Lung (tissue), 12 donors: ENCODE data around the gene UCHL5. TPM values are rescaled to one million over a fixed set of nuclear protein-coding genes. Genes with fewer than 3 reads are reported as not detected.

Source experiments
- ATAC-seq: fragments of 200-7000 bp; cut with Tn5 transposase; one replicate; pipeline ENCODE4 v1.9.1; 2020; ENCODE audit warnings: moderate number of reproducible peaks; ENCODE audit not compliant: insufficient read depth, low FRiP score
- DNase-seq, 3 donors: peaks; one replicate each; pipeline ENCODE4 v3.0.0-alpha.2; 2013 to 2017
- H3K27ac ChIP-seq, 2 donors: one replicate each; pipeline ENCODE4 v1.5.1; 2013; ENCODE audit warnings: mild to moderate bottlenecking in 2 of 2, moderate library complexity in 2 of 2, control low read depth in 1 of 2, inconsistent platforms in 1 of 2, low read depth in 1 of 2, low read length in 1 of 2
- H3K27me3 ChIP-seq, 3 donors: one replicate each; pipeline ENCODE4 v1.5.1; 2013; ENCODE audit warnings: low read length in 2 of 3; ENCODE audit not compliant: control insufficient read depth in 3 of 3, insufficient read depth in 3 of 3
- H3K36me3 ChIP-seq, 4 donors: one replicate each; pipeline ENCODE4 v1.5.1; 2013; ENCODE audit warnings: low read length in 4 of 4, mild to moderate bottlenecking in 1 of 4, moderate library complexity in 1 of 4; ENCODE audit not compliant: control insufficient read depth in 4 of 4, insufficient read depth in 4 of 4
- H3K4me1 ChIP-seq, 5 donors: one replicate each; pipeline ENCODE4 v1.5.1; 2013; ENCODE audit warnings: low read length in 5 of 5, mild to moderate bottlenecking in 2 of 5, moderate library complexity in 1 of 5; ENCODE audit not compliant: control insufficient read depth in 5 of 5, insufficient read depth in 5 of 5
- H3K4me3 ChIP-seq: one replicate; pipeline ENCODE4 v1.5.1; 2013; ENCODE audit warnings: mild to moderate bottlenecking, control low read depth, moderate library complexity
- H3K9ac ChIP-seq, 2 donors: one replicate each; pipeline ENCODE4 v1.5.1; 2013; ENCODE audit warnings: low read length in 2 of 2, control low read depth in 1 of 2; ENCODE audit not compliant: insufficient read depth in 1 of 2
- H3K9me3 ChIP-seq, 4 donors: one replicate each; pipeline ENCODE4 v1.5.1; 2013; ENCODE audit warnings: low read length in 3 of 4, mild to moderate bottlenecking in 1 of 4, moderate library complexity in 1 of 4; ENCODE audit not compliant: control insufficient read depth in 4 of 4, insufficient read depth in 3 of 4
- CTCF ChIP-seq: IDR thresholded peaks from 2 replicates; pipeline ENCODE4 v1.5.1; 2012; ENCODE audit warnings: mild to moderate bottlenecking; ENCODE audit errors: control extremely low read depth, extremely low read depth
- WGBS, 2 donors: extraction: QIAGEN DNeasy Blood & Tissue Kit; methylation state at CpG; one replicate each; pipeline ENCODE4 v1.1.7; 2013; 5-methylcytosine and 5-hydroxymethylcytosine counted together
- polyA plus RNA-seq, 2 donors: library from polyadenylated mRNA; stranded (reverse); fragments of 200-250 nt; gene quantifications; one replicate each; pipeline ENCODE4 v1.2.1, GENCODE V29; 2013
- total RNA-seq, 2 donors: library from RNA; depleted of rRNA in 1 of 2; stranded (reverse); fragments of >200 nt in 1 of 2; gene quantifications; one replicate each; pipeline ENCODE4 v1.2.1, GENCODE V29; 2014 to 2021
- donor health status: control.
- donor health status: control.
- donor health status: Bipolar disorder and iron deficiency.
- donor health status: healthy.
- donor health status: DM: yes; HTN: yes; CAD: no.

The UCHL5 gene
- total and polyA plus RNA-seq, 4 donors, result 13.7 to 48.9 (median 22.9) TPM

GRCh38 chr1:192967901-192968300 lies 91.3 kb downstream of the UCHL5 start:
- Histone ChIP-seq H3K27ac (no peak overlapping the region), H3K27me3 (no peaks in the 10 kb centered on the region), H3K9me3 (no peaks in the 10 kb centered on the region), H3K4me1 (no peaks in the 10 kb centered on the region), H3K9ac (no peak overlapping the region), H3K4me3 (no peak overlapping the region), H3K36me3 (no peaks in the 10 kb centered on the region)
- 46 to 51% methylated on average over 1 of the region's 1 CpG for WGBS, 2 donors
- no peak for ATAC-seq
- no peak for TF ChIP-seq CTCF
- DNase-seq, result no peak

- no peak for DNase-seq
- H3K9me3 ChIP-seq, result no peaks in the 10 kb centered on the region
- H3K4me3 ChIP-seq, result no peak overlapping the region
- H3K9ac ChIP-seq, result no peak overlapping the region
- H3K27ac ChIP-seq, result no peak overlapping the region
- no peak for TF ChIP-seq CTCF
- no peak for ATAC-seq
- H3K4me1 ChIP-seq, result no peaks in the 10 kb centered on the region
- H3K27me3 ChIP-seq, result no peaks in the 10 kb centered on the region
- no peaks in the 10 kb centered on the region for H3K36me3 ChIP-seq
- 68 to 85% methylated on average over 2 of the region's 2 CpGs for WGBS, 2 donors
Measured at GRCh38 chr1:192967211-192967877, 91.8 kb downstream of the UCHL5 start.

- H3K27me3 ChIP-seq, result no peaks in the 10 kb centered on the region
- no peaks in the 10 kb centered on the region for H3K4me1 ChIP-seq
- no peak overlapping the region for H3K27ac ChIP-seq
- ATAC-seq, result no peak
- no peaks in the 10 kb centered on the region for H3K36me3 ChIP-seq
- no peak for DNase-seq
- no peak overlapping the region for H3K9ac ChIP-seq
- no peak for TF ChIP-seq CTCF
- no peaks in the 10 kb centered on the region for H3K9me3 ChIP-seq
- 83 to 85% methylated on average over 2 of the region's 2 CpGs for WGBS, 2 donors
- H3K4me3 ChIP-seq, result no peak overlapping the region
Measured at GRCh38 chr1:192966073-192966472, 93.1 kb downstream of the UCHL5 start.

DNA sequence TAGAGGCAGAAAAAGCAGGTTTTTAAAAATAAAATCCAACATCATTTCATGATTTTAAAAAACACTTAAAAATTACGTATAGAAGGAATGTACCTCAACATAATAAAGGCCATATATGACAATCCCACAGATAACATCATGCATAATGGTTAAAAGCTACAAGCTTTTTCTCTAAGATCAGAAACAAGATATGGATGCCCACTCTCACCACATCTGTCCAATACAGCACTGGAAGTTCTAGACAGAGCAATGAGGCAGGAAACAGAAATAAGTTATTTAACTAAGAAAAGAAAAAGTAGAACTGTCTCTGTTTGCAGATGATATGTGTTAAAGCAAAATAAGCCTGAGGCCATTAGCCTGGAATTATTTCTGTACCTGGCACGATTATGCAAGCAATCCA lies 96.3 kb downstream of the UCHL5 start:
- H3K4me1 ChIP-seq, result no peaks in the 10 kb centered on the region
- no peaks in the 10 kb centered on the region for H3K36me3 ChIP-seq
- no peak overlapping the region for H3K9ac ChIP-seq
- no peaks in the 10 kb centered on the region for H3K9me3 ChIP-seq
- 92 to 94% methylated on average over 2 of the region's 2 CpGs for WGBS, 2 donors
- H3K4me3 ChIP-seq, result no peak overlapping the region
- H3K27me3 ChIP-seq, result no peaks in the 10 kb centered on the region
- TF ChIP-seq CTCF, result no peak
- no peak for ATAC-seq
- no peak overlapping the region for H3K27ac ChIP-seq
- DNase-seq, result no peak
